ENCODE data around the gene MROH8. TPM values are rescaled to one million over a fixed set of nuclear protein-coding genes. Genes with fewer than 3 reads are reported as not detected.

Gene MROH8
- total and polyA plus RNA-seq, 2 of the 13 experiments (the other 11 are each of a cell fraction or from before 2014, with no cell fraction given) = 2.6 to 5.5 TPM

- TF ChIP-seq DZIP1 (CRISPR knock-in tag; IDR thresholded peaks at IDR 0.05) = no peak
- TF ChIP-seq ZNF780A (CRISPR knock-in tag; IDR thresholded peaks at IDR 0.05) = no peak
- TF ChIP-seq MLX (CRISPR knock-in tag; IDR thresholded peaks at IDR 0.05) = 0 out of 2 replicates have a peak, but pooled peaks have one; percentile 19
- no peak for TF ChIP-seq ATF7 (IDR thresholded peaks at IDR 0.05)
- TF ChIP-seq ATF7 (CRISPR knock-in tag; IDR thresholded peaks at IDR 0.05) = no peak
- peak; percentile 33; the same call in 1 of the 2 replicates for TF ChIP-seq RXRA (CRISPR knock-in tag; IDR thresholded peaks at IDR 0.05)
- TF ChIP-seq ZFY (CRISPR knock-in tag; IDR thresholded peaks at IDR 0.05) = no peak
- TF ChIP-seq KLF13 (CRISPR knock-in tag; IDR thresholded peaks at IDR 0.05) = no peak
- TF ChIP-seq HOXA9 (CRISPR knock-in tag; IDR thresholded peaks at IDR 0.05; ENCODE audit: borderline replicate concordance) = peak; percentile 28; the same call in 1 of the 2 replicates
- TF ChIP-seq CTCF (CRISPR knock-in tag; IDR thresholded peaks at IDR 0.05) = peak; percentile 96
- no peak for TF ChIP-seq ZNF766 (CRISPR knock-in tag; IDR thresholded peaks at IDR 0.05; ENCODE audit: borderline replicate concordance)
- no peak for TF ChIP-seq MEF2D (CRISPR knock-in tag; IDR thresholded peaks at IDR 0.05)
- TF ChIP-seq ZNF841 (CRISPR knock-in tag; IDR thresholded peaks at IDR 0.05; ENCODE audit: borderline replicate concordance) = no peak
- TF ChIP-seq UBTF (CRISPR knock-in tag; IDR thresholded peaks at IDR 0.05) = no peak
- 0 out of 4 replicates have a peak, but pooled peaks of 1 of the 2 experiments have one; percentile 20 for TF ChIP-seq ATF4 (CRISPR knock-in tag; IDR thresholded peaks at IDR 0.05)
- TF ChIP-seq ARID2 (CRISPR knock-in tag; IDR thresholded peaks at IDR 0.05; ENCODE audit: borderline replicate concordance) = no peak
- no peak for TF ChIP-seq CAMTA2 (CRISPR knock-in tag; IDR thresholded peaks at IDR 0.05; ENCODE audit: borderline replicate concordance)
- no peak for TF ChIP-seq TOPORS (CRISPR knock-in tag; IDR thresholded peaks at IDR 0.05)
- TF ChIP-seq DR1 (CRISPR knock-in tag; IDR thresholded peaks at IDR 0.05) = no peak
- TF ChIP-seq ZNF678 (CRISPR knock-in tag; IDR thresholded peaks at IDR 0.05) = 0 out of 2 replicates have a peak, but pooled peaks have one; percentile 48
These were observed 12.9 kb upstream of the MROH8 start (continued) for GRCh38 chr20:37192137-37192854.

All from HepG2 (cell line).